ENCODE measurements around the gene TOR3A. TPM values are rescaled to one million over a fixed set of nuclear protein-coding genes. Genes with fewer than 3 reads are reported as not detected.
"Not testable (repeated sequence)": the region's sequence is repeated elsewhere in the genome, so short reads cannot be mapped to it uniquely, and the experiment has no call there.

Gene TOR3A
- total RNA-seq, 4 donors from 2014 or later: 19.2 to 42.9 (median 33.9) TPM

GRCh38 chr1:179127163-179127895, 45.5 kb downstream of the TOR3A start:
- TF ChIP-seq POLR2A (IDR thresholded peaks at IDR 0.05): no peak
- TF ChIP-seq, protein P1, sequence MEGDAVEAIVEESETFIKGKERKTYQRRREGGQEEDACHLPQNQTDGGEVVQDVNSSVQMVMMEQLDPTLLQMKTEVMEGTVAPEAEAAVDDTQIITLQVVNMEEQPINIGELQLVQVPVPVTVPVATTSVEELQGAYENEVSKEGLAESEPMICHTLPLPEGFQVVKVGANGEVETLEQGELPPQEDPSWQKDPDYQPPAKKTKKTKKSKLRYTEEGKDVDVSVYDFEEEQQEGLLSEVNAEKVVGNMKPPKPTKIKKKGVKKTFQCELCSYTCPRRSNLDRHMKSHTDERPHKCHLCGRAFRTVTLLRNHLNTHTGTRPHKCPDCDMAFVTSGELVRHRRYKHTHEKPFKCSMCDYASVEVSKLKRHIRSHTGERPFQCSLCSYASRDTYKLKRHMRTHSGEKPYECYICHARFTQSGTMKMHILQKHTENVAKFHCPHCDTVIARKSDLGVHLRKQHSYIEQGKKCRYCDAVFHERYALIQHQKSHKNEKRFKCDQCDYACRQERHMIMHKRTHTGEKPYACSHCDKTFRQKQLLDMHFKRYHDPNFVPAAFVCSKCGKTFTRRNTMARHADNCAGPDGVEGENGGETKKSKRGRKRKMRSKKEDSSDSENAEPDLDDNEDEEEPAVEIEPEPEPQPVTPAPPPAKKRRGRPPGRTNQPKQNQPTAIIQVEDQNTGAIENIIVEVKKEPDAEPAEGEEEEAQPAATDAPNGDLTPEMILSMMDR (IDR thresholded peaks at IDR 0.05): no peak
- H3K4me1 ChIP-seq: peaks cover 0 to 10% (median 0%) of the 10 kb centered on the region in 4 donors
- H3K9me3 ChIP-seq: no peaks in the 10 kb centered on the region
- H3K4me3 ChIP-seq: no peak overlapping the region
- H3K36me3 ChIP-seq: peaks cover 0 to 5% (median 0%) of the 10 kb centered on the region in 3 donors
- H3K27me3 ChIP-seq: no peaks in the 10 kb centered on the region
- DNase-seq: no peak
- no peak overlapping the region for H3K27ac ChIP-seq

GRCh38 chr1:179128520-179128919, 46.6 kb downstream of the TOR3A start:
- H3K4me1 ChIP-seq: peaks cover 0 to 10% (median 0%) of the 10 kb centered on the region in 4 donors
- H3K4me3 ChIP-seq: no peak overlapping the region
- no peaks in the 10 kb centered on the region for H3K9me3 ChIP-seq
- no peak for DNase-seq
- H3K36me3 ChIP-seq: peaks cover 0 to 4% (median 0%) of the 10 kb centered on the region in 3 donors
- no peaks in the 10 kb centered on the region for H3K27me3 ChIP-seq
- peak overlapping the region in 2 of 4 donors; percentile 77 to 79 for H3K27ac ChIP-seq
- no peak for TF ChIP-seq POLR2A (IDR thresholded peaks at IDR 0.05)
- TF ChIP-seq, protein P1 (IDR thresholded peaks at IDR 0.05): no peak

GRCh38 chr1:179129702-179130473, 48.0 kb downstream of the TOR3A start:
- no peak for DNase-seq
- peak overlapping the region; percentile 9 to 30 (median 17) for H3K4me3 ChIP-seq

DNA sequence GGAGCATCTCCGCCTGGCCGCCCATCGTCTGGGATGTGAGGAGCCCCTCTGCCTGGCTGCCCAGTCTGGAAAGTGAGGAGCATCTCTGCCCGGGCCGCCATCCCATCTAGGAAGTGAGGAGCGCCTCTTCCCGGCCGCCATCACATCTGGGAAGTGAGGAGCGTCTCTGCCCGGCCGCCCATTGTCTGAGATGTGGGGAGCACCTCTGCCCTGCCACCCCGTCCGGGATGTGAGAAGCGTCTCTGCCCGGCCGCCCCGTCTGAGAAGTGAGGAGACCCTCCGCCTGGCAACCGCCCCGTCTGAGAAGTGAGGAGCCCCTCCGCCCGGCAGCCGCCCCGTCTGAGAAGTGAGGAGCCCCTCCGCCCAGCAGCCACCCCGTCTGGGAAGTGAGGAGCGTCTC, 53.3 kb downstream of the TOR3A start:
- not testable (repeated sequence) for H3K36me3 ChIP-seq, H3K4me1 ChIP-seq, H3K4me3 ChIP-seq, H3K27ac ChIP-seq, DNase-seq, H3K9me3 ChIP-seq, H3K27me3 ChIP-seq

More at GRCh38 chr1:179129702-179130473, 48.0 kb downstream of the TOR3A start:
- H3K9me3 ChIP-seq: no peaks in the 10 kb centered on the region
- H3K27me3 ChIP-seq: no peaks in the 10 kb centered on the region
- TF ChIP-seq, protein P1 (IDR thresholded peaks at IDR 0.05): no peak
- no peak for TF ChIP-seq POLR2A (IDR thresholded peaks at IDR 0.05)
- no peaks in the 10 kb centered on the region for H3K36me3 ChIP-seq
- H3K27ac ChIP-seq: peak overlapping the region; percentile 42 to 79 (median 72)
- H3K4me1 ChIP-seq: peaks cover 0 to 10% (median 0%) of the 10 kb centered on the region in 4 donors

GRCh38 chr1:179135707-179136106, 53.8 kb downstream of the TOR3A start:
- H3K4me3 ChIP-seq, DNase-seq, H3K4me1 ChIP-seq, H3K27me3 ChIP-seq, H3K36me3 ChIP-seq, H3K27ac ChIP-seq, H3K9me3 ChIP-seq: not testable (repeated sequence)

DNA sequence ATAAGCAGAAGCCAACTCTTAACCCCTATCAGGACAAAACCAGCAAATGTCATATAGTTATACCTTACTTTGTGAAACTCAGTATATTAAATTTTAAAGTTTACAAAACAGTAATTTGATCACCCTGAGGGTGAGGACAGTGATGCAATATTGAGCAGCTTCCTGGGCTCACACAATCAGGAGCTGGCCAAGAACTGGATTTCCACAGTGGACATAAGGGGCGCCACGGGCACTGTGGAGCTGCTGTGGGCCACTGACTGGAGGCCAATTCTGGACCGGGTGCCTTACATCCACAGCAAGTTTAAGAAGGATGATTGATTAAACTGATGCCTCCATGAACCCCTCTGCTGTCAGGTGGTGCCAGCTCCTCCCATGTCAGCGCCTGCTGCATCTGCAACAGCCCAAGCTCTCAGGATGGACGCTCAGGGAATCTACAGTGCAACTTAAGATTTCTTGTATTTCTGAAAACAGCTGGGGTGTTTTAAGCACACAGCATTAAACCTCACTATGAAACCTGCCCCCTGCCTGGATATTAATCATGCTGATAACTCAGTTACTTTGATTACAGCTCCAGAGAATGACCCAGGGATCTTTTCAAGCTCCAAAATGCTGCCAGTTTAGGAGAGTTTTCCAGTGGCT, 55.9 kb downstream of the TOR3A start:
- Histone ChIP-seq H3K9me3 (no peaks in the 10 kb centered on the region), H3K4me3 (no peak overlapping the region), H3K27ac (no peak overlapping the region), H3K27me3 (no peaks in the 10 kb centered on the region), H3K36me3 (no peaks in the 10 kb centered on the region), H3K4me1 (no peaks in the 10 kb centered on the region)
- TF ChIP-seq, protein P1 (IDR thresholded peaks at IDR 0.05): no peak
- TF ChIP-seq POLR2A (IDR thresholded peaks at IDR 0.05): no peak
- DNase-seq: no peak

DNA sequence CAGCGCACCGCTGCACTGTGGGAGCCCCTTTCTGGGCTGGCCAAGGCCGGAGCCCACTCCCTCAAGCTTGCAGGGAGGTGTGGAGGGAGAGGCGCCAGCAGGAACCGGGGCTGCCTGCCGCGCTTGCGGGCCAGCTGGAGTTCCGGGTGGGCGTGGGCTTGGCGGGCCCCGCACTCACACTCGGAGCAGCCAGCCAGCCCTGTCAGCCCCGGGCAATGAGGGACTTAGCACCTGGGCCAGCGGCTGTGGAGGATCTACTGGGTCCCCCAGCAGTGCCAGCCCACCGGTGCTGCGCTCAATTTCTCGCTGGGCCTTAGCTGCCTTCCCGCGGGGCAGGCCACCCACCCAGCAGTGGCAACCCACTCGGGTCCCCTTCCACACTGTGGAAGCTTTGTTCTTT, 56.9 kb downstream of the TOR3A start:
- H3K27ac ChIP-seq, H3K36me3 ChIP-seq, H3K27me3 ChIP-seq, H3K9me3 ChIP-seq, DNase-seq, H3K4me3 ChIP-seq, H3K4me1 ChIP-seq: not testable (repeated sequence)
